PFSK-1 (cell line): ENCODE measurements around the gene KCNK1.

Experiments used
- FOXP2 ChIP-seq: optimal IDR thresholded peaks from 2 replicates; pipeline ENCODE3; 2011; ENCODE audit warnings: borderline replicate concordance, control low read depth, inconsistent platforms; ENCODE audit not compliant: insufficient read depth; ENCODE audit errors: extremely low read length, extremely low read depth
- POLR2AphosphoS5 ChIP-seq: IDR thresholded peaks from 2 replicates; pipeline ENCODE4 v1.6.1; 2012; ENCODE audit warnings: low read depth, mild to moderate bottlenecking, control low read depth, low read length, moderate library complexity
- SIN3A ChIP-seq: IDR thresholded peaks from 2 replicates; pipeline ENCODE4 v1.6.1; 2012; ENCODE audit warnings: mild to moderate bottlenecking, low read length, moderate library complexity, borderline replicate concordance; ENCODE audit not compliant: insufficient read depth
- TAF1 ChIP-seq: IDR thresholded peaks from 2 replicates; pipeline ENCODE4 v1.6.1; 2012; ENCODE audit warnings: low read length, control low read depth, borderline replicate concordance; ENCODE audit not compliant: insufficient read depth
- TF ChIP-seq, protein P1 (sequence below), 2 experiments: IDR thresholded peaks; 2 replicates each; pipeline versions ENCODE4 v1.6.1 to v1.8.0; 2011 to 2012; ENCODE audit warnings: low read depth in 2 of 2, low read length in 2 of 2, control low read depth in 1 of 2, inconsistent platforms in 1 of 2, mild to moderate bottlenecking in 1 of 2, moderate library complexity in 1 of 2; ENCODE audit not compliant: insufficient read depth in 1 of 2

Gene KCNK1

DNA sequence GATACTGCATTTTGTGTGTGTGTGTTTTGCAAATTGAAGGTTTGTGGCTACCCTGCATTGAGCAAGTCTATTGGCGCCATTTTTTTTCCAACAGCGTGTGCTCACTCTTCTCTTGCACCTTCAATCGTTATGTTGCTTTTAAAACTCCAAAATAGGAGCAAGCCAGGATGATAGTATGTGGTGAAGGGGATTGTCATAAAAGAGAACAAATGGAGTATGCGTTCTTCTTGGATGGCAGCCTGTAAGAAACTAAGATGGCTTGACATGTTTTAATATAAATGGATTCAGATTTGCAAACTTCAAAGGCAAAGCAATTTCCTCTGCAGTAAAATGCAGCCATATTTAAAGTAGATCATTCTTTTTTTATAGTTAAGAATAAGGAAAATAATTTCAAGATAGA is 43.2 kb upstream of the KCNK1 start:
- TF ChIP-seq SIN3A (no peak), POLR2AphosphoS5 (no peak), FOXP2 (no peak), TAF1 (no peak)
- TF ChIP-seq, protein P1, sequence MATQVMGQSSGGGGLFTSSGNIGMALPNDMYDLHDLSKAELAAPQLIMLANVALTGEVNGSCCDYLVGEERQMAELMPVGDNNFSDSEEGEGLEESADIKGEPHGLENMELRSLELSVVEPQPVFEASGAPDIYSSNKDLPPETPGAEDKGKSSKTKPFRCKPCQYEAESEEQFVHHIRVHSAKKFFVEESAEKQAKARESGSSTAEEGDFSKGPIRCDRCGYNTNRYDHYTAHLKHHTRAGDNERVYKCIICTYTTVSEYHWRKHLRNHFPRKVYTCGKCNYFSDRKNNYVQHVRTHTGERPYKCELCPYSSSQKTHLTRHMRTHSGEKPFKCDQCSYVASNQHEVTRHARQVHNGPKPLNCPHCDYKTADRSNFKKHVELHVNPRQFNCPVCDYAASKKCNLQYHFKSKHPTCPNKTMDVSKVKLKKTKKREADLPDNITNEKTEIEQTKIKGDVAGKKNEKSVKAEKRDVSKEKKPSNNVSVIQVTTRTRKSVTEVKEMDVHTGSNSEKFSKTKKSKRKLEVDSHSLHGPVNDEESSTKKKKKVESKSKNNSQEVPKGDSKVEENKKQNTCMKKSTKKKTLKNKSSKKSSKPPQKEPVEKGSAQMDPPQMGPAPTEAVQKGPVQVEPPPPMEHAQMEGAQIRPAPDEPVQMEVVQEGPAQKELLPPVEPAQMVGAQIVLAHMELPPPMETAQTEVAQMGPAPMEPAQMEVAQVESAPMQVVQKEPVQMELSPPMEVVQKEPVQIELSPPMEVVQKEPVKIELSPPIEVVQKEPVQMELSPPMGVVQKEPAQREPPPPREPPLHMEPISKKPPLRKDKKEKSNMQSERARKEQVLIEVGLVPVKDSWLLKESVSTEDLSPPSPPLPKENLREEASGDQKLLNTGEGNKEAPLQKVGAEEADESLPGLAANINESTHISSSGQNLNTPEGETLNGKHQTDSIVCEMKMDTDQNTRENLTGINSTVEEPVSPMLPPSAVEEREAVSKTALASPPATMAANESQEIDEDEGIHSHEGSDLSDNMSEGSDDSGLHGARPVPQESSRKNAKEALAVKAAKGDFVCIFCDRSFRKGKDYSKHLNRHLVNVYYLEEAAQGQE (IDR thresholded peaks at IDR 0.05; ENCODE audit: insufficient read depth in 1 of 2, low read depth in 2 of 2, low read length in 2 of 2): no peak

DNA sequence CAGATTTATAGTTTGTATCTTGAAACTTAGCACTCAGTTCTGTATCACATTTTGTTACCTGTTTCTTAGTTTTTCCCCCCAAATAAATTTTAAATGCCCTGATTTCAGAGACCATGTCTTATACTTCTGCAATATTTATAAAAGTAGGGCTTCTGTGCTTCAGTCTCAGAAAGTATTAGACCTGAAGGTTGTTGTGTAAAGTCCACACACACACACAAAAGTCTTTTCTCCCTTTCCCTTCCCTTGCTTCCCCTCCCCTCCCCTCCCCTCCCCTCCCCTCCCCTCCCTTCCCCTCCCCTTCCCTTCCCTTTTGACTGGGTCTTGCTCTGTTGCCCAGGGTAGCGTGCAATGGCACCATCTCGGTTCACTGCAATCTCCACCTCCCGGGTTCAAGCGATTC is 41.0 kb upstream of the KCNK1 start:
- TF ChIP-seq SIN3A (no peak), FOXP2 (no peak), TAF1 (no peak), POLR2AphosphoS5 (no peak)
- TF ChIP-seq, protein P1 (IDR thresholded peaks at IDR 0.05; ENCODE audit: insufficient read depth in 1 of 2, low read depth in 2 of 2, low read length in 2 of 2): no peak

DNA sequence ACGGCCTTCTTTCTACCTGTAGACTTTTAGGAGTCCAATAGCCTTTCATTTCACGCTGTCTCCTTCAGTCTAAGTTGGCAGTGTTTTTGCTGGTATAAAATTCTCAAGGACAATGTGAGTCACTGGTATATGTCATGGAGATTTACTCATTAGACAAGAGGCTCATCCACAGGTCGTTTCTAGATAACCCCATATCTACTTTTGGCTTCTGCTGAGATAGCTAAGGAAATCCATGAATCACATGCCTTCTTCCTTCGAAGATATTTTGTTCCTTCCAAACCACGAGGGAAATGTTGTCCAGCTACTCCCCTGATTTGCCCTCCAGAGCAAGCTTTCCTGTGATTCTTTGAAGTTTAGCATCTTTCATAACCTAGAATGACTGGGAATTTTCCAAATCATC is 38.5 kb upstream of the KCNK1 start:
- TF ChIP-seq TAF1 (no peak), FOXP2 (no peak), POLR2AphosphoS5 (no peak), SIN3A (no peak)
- TF ChIP-seq, protein P1 (IDR thresholded peaks at IDR 0.05; ENCODE audit: insufficient read depth in 1 of 2, low read depth in 2 of 2, low read length in 2 of 2): no peak

DNA sequence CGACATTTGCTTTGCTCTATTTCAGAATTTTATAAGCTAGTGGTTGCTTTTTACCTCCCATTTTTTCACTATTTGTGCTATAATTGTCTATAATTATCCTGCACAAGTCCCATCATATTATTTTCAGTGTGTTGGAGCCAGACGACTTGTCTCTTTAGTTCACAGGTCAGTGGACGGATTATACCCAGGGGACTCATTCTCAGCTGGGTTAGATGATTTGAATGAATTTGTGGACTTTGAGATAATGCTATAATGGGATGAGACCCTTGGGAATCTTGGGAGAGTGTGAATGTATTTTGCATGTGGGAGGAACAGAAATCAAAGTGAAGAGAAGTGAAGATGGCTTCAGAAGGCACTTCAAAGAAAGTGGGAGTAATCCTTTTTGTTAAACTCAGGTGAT is 31.5 kb upstream of the KCNK1 start:
- no peak for TF ChIP-seq SIN3A
- TF ChIP-seq TAF1: no peak
- no peak for TF ChIP-seq POLR2AphosphoS5
- TF ChIP-seq, protein P1 (IDR thresholded peaks at IDR 0.05; ENCODE audit: insufficient read depth in 1 of 2, low read depth in 2 of 2, low read length in 2 of 2): no peak
- no peak for TF ChIP-seq FOXP2

DNA sequence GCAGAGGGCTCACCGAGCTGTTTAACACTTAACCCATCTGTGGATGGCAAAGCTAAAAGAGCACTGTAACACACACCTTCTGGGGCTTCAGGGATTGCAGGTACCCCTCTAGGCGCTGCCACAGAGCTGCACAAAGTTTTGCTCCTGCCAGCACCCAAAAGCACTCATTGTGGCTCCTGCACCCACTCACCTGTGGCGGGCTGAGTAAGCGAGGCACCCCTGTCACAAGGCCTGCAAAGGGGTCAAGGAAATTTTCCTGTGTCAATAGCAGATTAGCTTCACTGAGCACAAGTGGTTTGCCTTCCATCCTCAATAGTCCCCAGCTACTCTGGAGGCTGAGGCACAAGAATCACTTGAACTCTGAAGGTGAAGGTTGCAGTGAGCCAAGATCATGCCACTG is 29.5 kb upstream of the KCNK1 start:
- TF ChIP-seq SIN3A (no peak), TAF1 (no peak), FOXP2 (no peak), POLR2AphosphoS5 (no peak)
- TF ChIP-seq, protein P1 (IDR thresholded peaks at IDR 0.05; ENCODE audit: insufficient read depth in 1 of 2, low read depth in 2 of 2, low read length in 2 of 2): no peak
